ENCODE results near the gene PGAM5.

PGAM5 gene

DNA sequence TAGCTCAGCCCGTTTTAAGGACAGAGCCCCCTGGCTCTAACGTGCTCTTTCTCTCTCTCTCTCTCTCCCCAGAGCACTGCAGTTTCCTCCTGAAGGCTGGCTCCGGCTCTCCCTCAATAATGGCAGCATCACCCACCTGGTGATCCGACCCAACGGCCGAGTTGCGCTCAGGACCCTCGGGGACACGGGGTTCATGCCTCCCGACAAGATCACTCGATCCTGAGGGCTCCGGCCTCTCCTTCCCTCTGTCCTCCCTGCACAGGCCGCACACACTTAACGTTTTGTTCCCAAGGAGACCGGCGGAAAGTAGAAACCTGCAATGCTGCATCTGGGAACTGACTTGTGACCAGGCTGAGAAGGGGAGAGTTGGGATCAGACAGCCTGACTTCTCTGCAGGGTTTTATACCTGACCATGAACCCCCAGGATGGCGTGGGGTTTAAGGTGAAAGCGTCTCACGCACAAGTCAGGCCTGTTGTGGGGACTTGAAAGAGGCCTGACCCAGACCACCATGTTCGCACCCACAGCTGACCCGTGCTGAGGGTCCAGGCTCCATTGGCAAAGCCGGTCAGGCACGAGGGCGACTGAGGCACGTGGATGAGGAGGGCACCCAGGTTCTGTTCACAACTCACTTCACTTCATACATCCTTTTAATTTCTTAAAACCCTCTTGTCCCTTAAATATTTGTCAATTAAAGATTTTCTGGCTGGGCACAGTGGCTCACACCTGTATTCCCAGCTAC, 10.1 kb downstream of the PGAM5 start:
- DNase-seq (ENCODE audit: low read depth in 2 of 2) = no peak

DNA sequence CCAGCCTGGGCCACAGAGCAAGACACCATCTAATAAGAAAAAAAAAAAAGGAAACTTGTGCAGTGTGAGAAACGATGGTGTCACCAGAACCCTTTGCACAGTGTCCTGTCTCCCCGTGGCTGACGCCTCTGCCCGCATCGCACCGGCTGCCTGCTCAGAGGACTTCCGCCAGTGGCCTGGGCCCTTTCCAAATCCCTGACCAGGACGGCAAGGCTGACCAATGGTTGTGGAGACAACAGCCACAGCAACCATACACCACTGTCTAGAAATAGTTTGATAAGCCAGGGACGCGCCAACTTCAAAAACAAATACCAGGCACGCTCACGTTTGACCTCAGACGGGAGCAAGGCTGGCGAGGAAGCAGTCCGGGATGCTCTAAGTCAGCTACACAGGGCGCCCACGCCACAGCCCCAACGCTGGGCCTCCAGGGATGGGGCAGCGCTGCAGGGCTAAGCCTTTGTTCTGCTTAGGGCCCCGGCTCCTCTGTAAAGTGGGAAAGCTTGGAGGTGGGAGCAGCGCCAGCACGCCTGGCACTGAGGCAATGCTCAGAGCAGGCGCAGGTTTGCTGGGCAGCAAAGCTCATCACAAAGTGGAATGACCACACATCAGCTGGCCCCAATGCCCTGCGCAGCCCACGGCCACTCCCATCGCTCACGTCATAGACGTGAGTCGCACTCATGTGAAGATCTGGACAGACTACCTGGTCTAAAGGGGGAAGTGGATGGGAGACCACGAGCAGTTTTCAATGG, 12.5 kb downstream of the PGAM5 start:
- no peak for DNase-seq (ENCODE audit: low read depth in 2 of 2)

DNA sequence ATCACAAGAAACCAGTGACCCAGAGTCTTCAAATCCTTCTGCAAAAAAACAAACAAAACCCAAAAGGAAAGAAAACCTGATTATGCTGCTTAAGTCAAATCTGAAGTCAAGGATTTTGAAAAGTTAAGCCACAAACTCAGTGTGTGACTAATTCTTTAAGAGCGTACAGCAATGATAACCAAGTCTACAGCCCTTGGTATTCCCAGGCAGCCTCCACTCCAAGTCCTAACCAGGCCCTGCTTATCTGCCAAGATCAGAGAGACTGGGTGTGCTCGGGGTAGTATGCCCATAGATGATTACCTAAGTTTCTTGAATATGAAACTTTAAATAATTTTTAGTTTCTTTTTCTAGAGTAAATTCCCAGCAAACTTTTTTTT, 13.1 kb downstream of the PGAM5 start:
- DNase-seq (ENCODE audit: low read depth in 2 of 2) = no peak

DNA sequence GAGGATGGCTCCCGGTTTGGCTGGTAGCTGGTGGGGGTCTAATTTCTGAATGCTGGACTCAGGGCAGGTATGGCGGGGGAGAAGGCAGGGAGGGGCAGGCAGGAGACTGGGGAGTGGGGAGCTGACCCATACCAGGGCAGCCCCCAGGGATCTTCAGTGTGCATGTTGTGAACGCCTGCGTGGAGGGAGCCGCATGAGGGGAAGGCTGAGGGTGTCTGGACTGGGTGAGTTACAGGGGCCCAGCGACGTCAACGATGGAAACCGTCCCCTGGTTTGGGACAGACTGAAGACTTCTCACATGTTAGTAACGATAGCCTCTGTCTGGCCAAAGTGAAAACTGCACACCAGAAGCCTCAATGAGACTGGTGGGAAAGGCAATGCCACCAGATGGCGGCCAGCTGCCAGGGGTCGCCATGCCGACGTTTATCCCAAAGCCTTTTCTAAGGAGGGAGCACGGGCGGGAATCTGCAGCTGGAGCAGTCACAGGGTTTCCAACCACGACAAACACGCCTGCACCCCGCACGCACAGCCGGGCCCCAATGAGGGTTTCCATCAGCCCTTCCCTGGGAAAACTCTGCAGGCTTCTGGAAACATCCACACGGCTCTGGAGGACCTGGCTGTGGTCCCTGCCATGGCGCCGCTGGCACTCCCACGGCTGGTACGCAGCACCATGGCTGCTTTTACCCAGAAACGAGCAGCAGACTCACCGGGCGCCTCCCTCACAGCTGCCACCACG, 14.0 kb downstream of the PGAM5 start:
- no peak for DNase-seq (ENCODE audit: low read depth in 2 of 2)

- DNase-seq (ENCODE audit: low read depth in 2 of 2) = no peak
Observed at GRCh38 chr12:132726386-132726785, 15.7 kb downstream of the PGAM5 start.

DNA sequence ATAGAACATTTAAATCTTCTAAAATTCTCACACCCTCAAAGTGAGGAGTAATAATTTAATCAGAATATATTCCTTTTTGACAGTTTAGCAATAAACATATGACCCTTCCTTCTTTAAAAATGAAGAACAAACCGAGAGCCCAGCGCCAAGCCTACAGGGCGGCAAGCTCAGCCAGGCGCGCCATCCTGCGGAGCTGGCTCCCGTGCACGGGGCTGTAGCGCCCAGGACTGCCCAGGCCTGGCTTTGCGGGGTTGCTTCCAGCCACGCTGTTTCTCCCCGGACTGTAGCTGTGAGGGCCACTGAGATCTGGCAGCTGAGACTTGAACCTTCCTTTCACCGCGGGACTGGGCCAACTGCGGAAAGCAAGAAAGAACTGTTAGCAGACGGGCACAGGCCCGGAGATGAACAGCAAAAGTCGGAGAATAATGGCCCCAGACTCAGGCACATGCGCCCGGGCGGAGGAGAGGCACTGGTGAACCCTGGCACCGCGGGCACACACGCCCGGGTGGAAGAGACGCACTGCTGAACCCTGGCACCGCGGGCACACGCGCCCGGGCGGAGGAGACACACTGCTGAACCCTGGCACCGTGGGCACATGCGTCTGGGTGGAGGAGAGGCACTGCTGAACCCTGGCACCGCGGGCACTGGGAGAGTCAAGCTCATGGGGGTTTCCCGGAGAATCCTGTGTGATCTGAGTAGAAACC, 16.6 kb downstream of the PGAM5 start:
- DNase-seq (ENCODE audit: low read depth in 2 of 2) = no peak

DNA sequence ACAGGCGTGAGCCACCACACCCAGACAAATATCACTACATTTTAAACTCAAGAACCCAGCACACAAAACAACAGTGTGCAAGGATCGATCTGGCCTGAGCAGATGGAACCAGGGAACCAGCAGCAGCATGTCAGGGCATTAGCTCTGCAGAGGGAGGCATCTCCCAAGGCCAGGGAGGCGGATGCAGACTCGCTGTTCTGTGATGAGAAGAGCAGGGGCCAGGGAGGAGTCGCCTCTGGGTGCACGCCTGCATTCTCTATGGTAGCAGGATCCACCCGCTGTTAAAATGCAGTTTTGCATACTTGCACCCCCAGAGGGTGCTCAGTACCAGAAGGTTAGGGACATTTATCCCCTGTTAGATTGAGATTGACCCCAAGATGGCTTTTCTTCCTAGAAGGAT, 17.9 kb downstream of the PGAM5 start:
- no peak for DNase-seq (ENCODE audit: low read depth in 2 of 2)

DNA sequence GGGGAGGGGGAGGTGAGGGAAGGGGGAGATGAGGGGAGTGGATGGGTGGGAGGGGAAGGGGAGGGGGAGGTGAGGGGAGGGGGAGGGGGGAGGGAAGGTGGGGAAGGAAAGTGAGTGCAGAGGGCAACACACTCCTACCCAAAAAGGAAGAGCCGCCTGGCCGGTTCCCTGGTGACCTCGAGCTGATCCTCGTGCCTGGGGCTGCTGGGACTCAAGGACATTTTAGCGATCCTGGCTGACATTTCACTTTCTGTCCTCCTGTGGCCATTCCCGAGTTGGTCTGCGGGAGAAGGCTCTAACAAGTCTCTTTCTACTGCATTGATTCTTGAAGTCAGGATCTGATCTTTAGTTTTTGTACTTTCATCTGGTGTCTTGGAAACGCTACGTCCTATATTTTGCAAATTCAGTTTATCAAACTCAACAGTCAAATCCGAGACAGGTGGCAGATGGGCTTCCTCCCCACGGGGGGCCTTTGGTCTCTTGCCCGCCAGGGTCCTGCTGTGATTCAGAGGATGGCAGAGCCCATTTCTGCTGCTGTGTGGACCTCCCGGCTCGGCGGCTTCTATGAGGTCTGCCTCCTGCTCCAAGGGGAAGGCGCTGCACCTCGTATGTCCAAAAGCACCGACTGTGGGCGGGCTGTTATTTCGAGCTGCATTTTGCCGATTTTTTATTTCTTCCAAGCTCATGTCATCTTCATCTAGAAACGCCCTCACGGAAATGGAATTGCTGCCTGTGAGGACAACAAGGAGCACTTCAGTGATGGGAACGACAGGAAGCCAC, 19.1 kb downstream of the PGAM5 start:
- no peak for DNase-seq (ENCODE audit: low read depth in 2 of 2)

- DNase-seq (ENCODE audit: low read depth in 2 of 2) = no peak
Observed at GRCh38 chr12:132730353-132730752, 19.7 kb downstream of the PGAM5 start.

DNA sequence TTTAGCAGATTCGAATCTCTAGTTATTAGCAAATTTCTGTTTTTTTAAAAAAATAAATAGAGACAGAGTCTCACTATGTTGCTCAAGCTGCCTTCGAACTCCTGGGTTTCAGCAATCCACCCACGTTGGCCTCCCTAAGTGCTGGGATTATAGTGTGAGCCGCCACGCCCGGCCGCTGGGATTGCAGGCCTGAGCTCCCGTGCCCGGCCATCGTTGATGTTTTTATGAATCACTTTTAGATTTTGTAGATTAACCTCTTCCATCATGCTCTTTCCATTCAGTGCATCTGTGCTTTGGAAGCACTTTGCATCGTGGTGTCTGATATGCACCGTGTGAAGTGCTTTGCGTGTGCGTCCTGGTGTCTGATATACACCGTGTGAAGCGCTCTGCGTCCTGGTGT, 20.9 kb downstream of the PGAM5 start:
- no peak for DNase-seq (ENCODE audit: low read depth in 2 of 2)

- DNase-seq (ENCODE audit: low read depth in 2 of 2) = no peak
Observed at GRCh38 chr12:132734206-132734605, 23.6 kb downstream of the PGAM5 start.

- no peak for DNase-seq (ENCODE audit: low read depth in 2 of 2)
Observed at GRCh38 chr12:132735496-132735895, 24.9 kb downstream of the PGAM5 start.

- no peak for DNase-seq (ENCODE audit: low read depth in 2 of 2)
Observed at GRCh38 chr12:132736378-132736777, 25.7 kb downstream of the PGAM5 start.

DNA sequence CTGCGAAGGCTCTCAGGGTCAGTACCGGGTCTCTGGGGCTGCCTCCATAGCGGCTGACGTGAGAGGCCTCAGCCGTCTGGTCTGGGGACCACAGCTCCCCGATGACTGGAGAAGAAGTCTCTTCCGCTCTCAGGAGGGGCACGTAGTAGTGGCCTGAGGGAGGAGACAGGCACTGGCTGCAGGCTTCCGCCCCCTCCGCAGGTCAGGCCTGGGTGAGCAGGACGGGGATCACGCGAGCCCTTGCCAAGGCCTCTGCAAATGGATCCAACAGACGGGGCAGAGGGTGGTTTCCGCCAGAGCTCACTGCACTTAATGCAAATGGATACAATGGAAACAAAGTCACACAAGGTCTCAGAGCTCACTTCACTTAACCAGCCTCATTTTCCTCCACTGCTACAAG, 26.3 kb downstream of the PGAM5 start:
- DNase-seq (ENCODE audit: low read depth in 2 of 2) = no peak

DNA sequence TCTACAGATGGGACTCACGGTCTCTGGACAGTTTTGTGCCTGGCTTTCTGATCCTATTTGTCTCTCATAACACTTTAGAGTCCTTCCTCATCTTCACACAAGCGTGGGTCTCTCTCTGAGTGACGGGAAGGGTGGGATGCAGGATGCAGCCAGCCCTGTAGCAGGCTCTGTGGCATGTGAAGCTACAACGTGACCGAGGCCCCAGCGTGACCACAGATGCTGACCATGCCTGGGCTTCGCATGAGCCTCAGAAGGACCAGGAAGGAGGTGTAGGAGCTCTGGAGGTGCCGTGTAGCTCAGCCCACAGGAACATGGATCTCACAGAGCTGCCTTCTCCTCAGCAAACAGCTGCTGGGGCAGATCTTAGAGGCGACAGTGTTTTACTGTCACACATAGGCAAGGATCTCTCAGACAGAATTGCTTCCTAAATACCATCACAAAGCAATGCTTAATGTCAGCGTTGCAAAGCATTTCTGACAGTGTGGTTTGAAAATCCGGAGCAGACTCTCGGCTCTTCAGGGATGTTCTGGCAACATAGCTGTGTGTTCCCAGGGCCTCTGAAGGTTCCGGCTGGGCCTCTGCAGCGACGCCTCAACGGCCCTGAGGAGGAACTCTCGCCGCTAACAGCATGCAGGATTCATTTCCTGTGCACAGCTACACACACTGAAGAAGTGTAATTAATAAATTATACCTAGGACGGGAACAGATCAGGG, 29.1 kb downstream of the PGAM5 start:
- DNase-seq (ENCODE audit: low read depth in 2 of 2) = no peak

GRCh38 chr12:132740313-132740646, 29.6 kb downstream of the PGAM5 start:
- DNase-seq (ENCODE audit: low read depth in 2 of 2) = no peak

GRCh38 chr12:132740652-132741051, 30.0 kb downstream of the PGAM5 start:
- DNase-seq (ENCODE audit: low read depth in 2 of 2) = no peak

- no peak for DNase-seq (ENCODE audit: low read depth in 2 of 2)
Observed at GRCh38 chr12:132741620-132742019, 31.0 kb downstream of the PGAM5 start.

DNA sequence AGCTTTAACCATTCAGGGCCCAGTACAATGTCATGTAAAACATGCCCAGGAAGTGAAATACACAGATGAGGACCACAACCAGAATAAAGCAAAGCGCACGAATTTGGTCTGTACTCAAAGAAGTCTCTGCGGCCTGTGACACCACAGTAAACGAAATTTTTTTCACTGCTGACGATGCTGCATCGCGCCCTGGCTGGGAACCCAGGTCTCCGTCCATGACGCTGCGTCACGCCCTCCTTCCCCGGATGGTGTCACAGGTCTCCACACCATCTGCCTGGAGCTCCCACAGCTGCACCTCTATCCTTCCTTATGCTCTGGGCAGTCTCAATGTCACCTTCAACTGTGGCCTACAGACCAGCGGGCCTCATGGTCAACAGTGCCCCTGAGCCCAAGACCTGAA, 33.2 kb downstream of the PGAM5 start:
- no peak for DNase-seq (ENCODE audit: low read depth in 2 of 2)

DNA sequence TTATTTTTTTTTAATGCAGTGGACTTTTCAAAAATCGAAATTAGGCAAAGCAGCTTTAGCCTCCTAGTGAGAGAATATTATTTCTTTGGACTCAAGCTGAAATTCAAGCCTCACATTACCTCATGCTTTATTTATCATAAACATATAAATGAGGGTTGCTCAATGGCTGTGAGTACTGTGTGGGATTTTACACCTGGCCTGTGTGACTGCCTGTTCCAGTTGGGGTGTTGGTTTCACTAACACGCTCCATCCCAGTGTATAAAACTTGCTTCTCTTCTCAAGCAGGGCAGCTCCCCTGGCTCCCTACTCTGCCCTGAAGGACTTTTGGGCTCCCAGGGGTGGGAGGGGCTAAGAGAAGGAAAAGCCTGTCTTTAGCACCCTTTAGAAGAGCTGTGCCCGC, 36.0 kb downstream of the PGAM5 start:
- DNase-seq (ENCODE audit: low read depth in 2 of 2) = no peak

DNA sequence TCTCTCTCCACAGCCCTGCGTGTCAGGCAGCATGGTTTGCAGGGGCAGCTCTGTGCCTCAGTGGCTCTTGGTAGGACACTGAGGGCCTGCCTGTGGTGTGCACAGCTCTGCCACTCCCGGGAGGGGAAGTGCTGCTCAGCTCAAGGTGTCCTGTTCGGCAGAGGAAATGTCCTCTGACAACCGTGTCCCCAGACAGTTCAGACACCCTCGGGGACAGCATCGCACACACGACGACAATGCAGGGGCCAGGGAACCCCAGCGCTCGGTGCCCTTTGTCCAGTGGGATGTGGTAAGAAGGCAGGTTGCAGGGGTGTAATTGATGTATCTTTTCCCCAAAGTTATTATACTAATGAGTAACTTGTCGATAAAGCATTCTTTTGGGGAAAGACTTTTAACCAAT, 36.8 kb downstream of the PGAM5 start:
- DNase-seq (ENCODE audit: low read depth in 2 of 2) = no peak

Data from stimulated activated CD8-positive, alpha-beta memory T cell treated with anti-CD3 and anti-CD28 coated beads, Interleukin-15, amount 100 ng/mL, for 4 hours (primary cell).